Body of pancreas (tissue), 4 donors: ENCODE measurements around the gene CGRRF1. TPM values are rescaled to one million over a fixed set of nuclear protein-coding genes. Genes with fewer than 3 reads are reported as not detected.

ENCODE experiments used
- ATAC-seq: fragments of 150-250 bp; one replicate; pipeline ENCODE4 v1.9.1; 2016
- DNase-seq, 4 donors: peaks; one replicate each; pipeline ENCODE4 v3.0.0-alpha.2; 2019
- H3K27ac ChIP-seq, 4 donors: fragments of 200-600 bp; sonication (generic); 1 replicate in 3 of 4; 2 replicates in 1 of 4; pipeline versions ENCODE4 v1.5.1 to v1.6.1; 2016 to 2019; ENCODE audit warnings: mild to moderate bottlenecking in 1 of 4, mixed read lengths in 1 of 4, moderate library complexity in 1 of 4
- H3K27me3 ChIP-seq, 2 donors: fragments of 200-600 bp; sonication (generic); one replicate each; pipeline ENCODE4 v1.6.0; 2016; ENCODE audit warnings: mild to moderate bottlenecking in 1 of 2
- H3K36me3 ChIP-seq, 2 donors: fragments of 200-600 bp; sonication (generic); replicated peaks in 1 of 2; 2 replicates each; pipeline ENCODE4 v1.5.1; 2016; ENCODE audit warnings: low read depth in 2 of 2; ENCODE audit not compliant: insufficient read depth in 1 of 2
- H3K4me1 ChIP-seq: fragments of 200-600 bp; sonication (generic); one replicate; pipeline ENCODE4 v1.6.0; 2016
- H3K4me3 ChIP-seq, 2 donors: fragments of 200-600 bp; sonication (generic); 1 replicate in 1 of 2; 2 replicates in 1 of 2; pipeline ENCODE4 v1.5.1; 2016 to 2019
- H3K9me3 ChIP-seq, 3 donors: fragments of 200-600 bp; sonication (generic); 1 replicate in 2 of 3; 2 replicates in 1 of 3; pipeline ENCODE4 v1.5.1; 2016
- CTCF ChIP-seq, 7 experiments: fragments of 450-650 bp in 4 of 7; fragments of 200-600 bp in 3 of 7; sonication (generic) in 3 of 7; IDR thresholded peaks; one replicate each; pipeline ENCODE4 v1.5.1; 2016 to 2019; ENCODE audit warnings: antibody characterized with exemption in 7 of 7
- POLR2A ChIP-seq, 3 donors: fragments of 450-650 bp; IDR thresholded peaks; one replicate each; pipeline ENCODE4 v1.6.1; 2016; ENCODE audit warnings: antibody characterized with exemption in 3 of 3, mild to moderate bottlenecking in 2 of 3
- WGBS, 2 donors: methylation state at CpG; one replicate each; pipeline ENCODE4 v1.1.5; 2017; 5-methylcytosine and 5-hydroxymethylcytosine counted together
- intact Hi-C: fragments of 100-400 bp; cut with DNase I; formaldehyde crosslinking; loops from one replicate; pipeline ENCODE4 v1.15.1; 2023
- total RNA-seq, 2 donors: library from RNA; depleted of rRNA; stranded (reverse); fragments of >200 nt; gene quantifications; one replicate each; pipeline ENCODE4 v1.1.0, GENCODE V29; 2016

The CGRRF1 gene
- total RNA-seq, 2 donors from 2014 or later: 6.3 to 11.4 TPM

GRCh38 chr14:54475911-54476310 is 33.8 kb upstream of the CGRRF1 start:
- H3K27ac ChIP-seq: no peak overlapping the region
- H3K27me3 ChIP-seq: no peaks in the 10 kb centered on the region
- 91% methylated on average over 4 of the region's 4 CpGs for WGBS, 2 donors
- DNase-seq (no peak), ATAC-seq (no peak)
- peaks cover 19% of the 10 kb centered on the region for H3K4me1 ChIP-seq
- H3K9me3 ChIP-seq: no peaks in the 10 kb centered on the region
- no peak overlapping the region for H3K4me3 ChIP-seq
- TF ChIP-seq POLR2A (IDR thresholded peaks at IDR 0.05) (no peak), CTCF (IDR thresholded peaks at IDR 0.05) (no peak)
- no peaks in the 10 kb centered on the region for H3K36me3 ChIP-seq
- intact Hi-C loops: no loop called here

GRCh38 chr14:54478636-54479215 is 31.0 kb upstream of the CGRRF1 start:
- ATAC-seq: no peak

GRCh38 chr14:54480830-54481562 is 28.7 kb upstream of the CGRRF1 start:
- DNase-seq (no peak), ATAC-seq (no peak)
- WGBS, 2 donors: 89 to 94% methylated on average over 4 of the region's 4 CpGs
- H3K4me3 ChIP-seq: no peak overlapping the region
- no peaks in the 10 kb centered on the region for H3K36me3 ChIP-seq
- intact Hi-C loops: no loop called here
- H3K27me3 ChIP-seq: no peaks in the 10 kb centered on the region
- H3K9me3 ChIP-seq: no peaks in the 10 kb centered on the region
- H3K4me1 ChIP-seq: no peaks in the 10 kb centered on the region
- TF ChIP-seq CTCF (IDR thresholded peaks at IDR 0.05): no peak
- no peak for TF ChIP-seq POLR2A (IDR thresholded peaks at IDR 0.05)
- no peak overlapping the region for H3K27ac ChIP-seq

More at GRCh38 chr14:54478636-54479215, 31.0 kb upstream of the CGRRF1 start:
- Histone ChIP-seq H3K9me3 (no peaks in the 10 kb centered on the region), H3K27ac (no peak overlapping the region), H3K4me1 (no peaks in the 10 kb centered on the region), H3K36me3 (no peaks in the 10 kb centered on the region), H3K4me3 (no peak overlapping the region), H3K27me3 (no peaks in the 10 kb centered on the region)
- DNase-seq: no peak
- intact Hi-C loops: no loop called here
- TF ChIP-seq POLR2A (IDR thresholded peaks at IDR 0.05): no peak
- no peak for TF ChIP-seq CTCF (IDR thresholded peaks at IDR 0.05)
- WGBS, 2 donors: 70 to 86% methylated on average over 3 of the region's 3 CpGs

GRCh38 chr14:54481695-54482094 is 28.0 kb upstream of the CGRRF1 start:
- DNase-seq (no peak), ATAC-seq (no peak)
- TF ChIP-seq POLR2A (IDR thresholded peaks at IDR 0.05) (no peak), CTCF (IDR thresholded peaks at IDR 0.05) (no peak)
- H3K4me1 ChIP-seq: peaks cover under 1% of the 10 kb centered on the region
- H3K4me3 ChIP-seq: no peak overlapping the region
- H3K36me3 ChIP-seq: no peaks in the 10 kb centered on the region
- H3K9me3 ChIP-seq: no peaks in the 10 kb centered on the region
- intact Hi-C loops: no loop called here
- H3K27ac ChIP-seq: no peak overlapping the region
- WGBS, 2 donors: 91 to 94% methylated on average over 2 of the region's 2 CpGs
- no peaks in the 10 kb centered on the region for H3K27me3 ChIP-seq
